MM.1S (cell line): ENCODE results near the gene BBX.

Experiments used
- CTCF ChIP-seq: fragments of 300-600 bp; sonication (generic); IDR thresholded peaks from 2 replicates; pipeline ENCODE4 v1.5.1; 2016; ENCODE audit warnings: antibody characterized with exemption, low read length, mixed read lengths
- EZH2 ChIP-seq: fragments of 300-600 bp; sonication (generic); optimal IDR thresholded peaks from 2 replicates; pipeline ENCODE3; 2017; ENCODE audit warnings: low read depth, mild to moderate bottlenecking, antibody characterized with exemption, low read length, mixed read lengths

GRCh38 chr3:107790612-107791011 lies 267.9 kb downstream of the BBX start:
- TF ChIP-seq EZH2 (no peak), CTCF (no peak)
